ENCODE measurements around the gene FBXL5.

FBXL5 gene

GRCh38 chr4:15653864-15654592, 1.1 kb downstream of the FBXL5 start:
- Histone ChIP-seq H3K9me3 (ENCODE audit: severe bottlenecking) (no peaks in the 10 kb centered on the region), H3K36me3 (ENCODE audit: low read depth) (peaks cover 15% of the 10 kb centered on the region), H3K4me1 (ENCODE audit: insufficient read depth, poor library complexity, severe bottlenecking) (peaks cover 26% of the 10 kb centered on the region), H3K27ac (ENCODE audit: poor library complexity, severe bottlenecking) (peak overlapping the region; percentile 76), H3K27me3 (ENCODE audit: insufficient read depth, poor library complexity, severe bottlenecking) (no peaks in the 10 kb centered on the region), H3K4me3 (ENCODE audit: severe bottlenecking) (peak overlapping the region; percentile 94)
- ATAC-seq (ENCODE audit: low read depth) (peak; percentile 75), DNase-seq (ENCODE audit: low spot score) (no peak)
- TF ChIP-seq, protein P1, sequence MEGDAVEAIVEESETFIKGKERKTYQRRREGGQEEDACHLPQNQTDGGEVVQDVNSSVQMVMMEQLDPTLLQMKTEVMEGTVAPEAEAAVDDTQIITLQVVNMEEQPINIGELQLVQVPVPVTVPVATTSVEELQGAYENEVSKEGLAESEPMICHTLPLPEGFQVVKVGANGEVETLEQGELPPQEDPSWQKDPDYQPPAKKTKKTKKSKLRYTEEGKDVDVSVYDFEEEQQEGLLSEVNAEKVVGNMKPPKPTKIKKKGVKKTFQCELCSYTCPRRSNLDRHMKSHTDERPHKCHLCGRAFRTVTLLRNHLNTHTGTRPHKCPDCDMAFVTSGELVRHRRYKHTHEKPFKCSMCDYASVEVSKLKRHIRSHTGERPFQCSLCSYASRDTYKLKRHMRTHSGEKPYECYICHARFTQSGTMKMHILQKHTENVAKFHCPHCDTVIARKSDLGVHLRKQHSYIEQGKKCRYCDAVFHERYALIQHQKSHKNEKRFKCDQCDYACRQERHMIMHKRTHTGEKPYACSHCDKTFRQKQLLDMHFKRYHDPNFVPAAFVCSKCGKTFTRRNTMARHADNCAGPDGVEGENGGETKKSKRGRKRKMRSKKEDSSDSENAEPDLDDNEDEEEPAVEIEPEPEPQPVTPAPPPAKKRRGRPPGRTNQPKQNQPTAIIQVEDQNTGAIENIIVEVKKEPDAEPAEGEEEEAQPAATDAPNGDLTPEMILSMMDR (IDR thresholded peaks at IDR 0.05; ENCODE audit: poor library complexity, severe bottlenecking) = no peak

- peaks cover 26% of the 10 kb centered on the region for H3K4me1 ChIP-seq (ENCODE audit: insufficient read depth, poor library complexity, severe bottlenecking)
- ATAC-seq (ENCODE audit: low read depth) (peak; percentile 8; the same call in 2 of the 3 replicates), DNase-seq (ENCODE audit: low spot score) (no peak)
- H3K27ac ChIP-seq (ENCODE audit: poor library complexity, severe bottlenecking) = peak overlapping the region; percentile 76
- H3K9me3 ChIP-seq (ENCODE audit: severe bottlenecking) = no peaks in the 10 kb centered on the region
- TF ChIP-seq, protein P1 (IDR thresholded peaks at IDR 0.05; ENCODE audit: poor library complexity, severe bottlenecking) = no peak
- peak overlapping the region; percentile 94 for H3K4me3 ChIP-seq (ENCODE audit: severe bottlenecking)
- H3K36me3 ChIP-seq (ENCODE audit: low read depth) = peaks cover 9% of the 10 kb centered on the region
- H3K27me3 ChIP-seq (ENCODE audit: insufficient read depth, poor library complexity, severe bottlenecking) = no peaks in the 10 kb centered on the region
Observed at GRCh38 chr4:15653420-15653819, 1.7 kb downstream of the FBXL5 start.

GRCh38 chr4:15652841-15653240, 2.3 kb downstream of the FBXL5 start:
- peaks cover 10% of the 10 kb centered on the region for H3K36me3 ChIP-seq (ENCODE audit: low read depth)
- peak overlapping the region; percentile 94 for H3K4me3 ChIP-seq (ENCODE audit: severe bottlenecking)
- TF ChIP-seq, protein P1 (IDR thresholded peaks at IDR 0.05; ENCODE audit: poor library complexity, severe bottlenecking) = no peak
- no peaks in the 10 kb centered on the region for H3K27me3 ChIP-seq (ENCODE audit: insufficient read depth, poor library complexity, severe bottlenecking)
- H3K4me1 ChIP-seq (ENCODE audit: insufficient read depth, poor library complexity, severe bottlenecking) = peaks cover 26% of the 10 kb centered on the region
- ATAC-seq (ENCODE audit: low read depth) (no peak), DNase-seq (ENCODE audit: low spot score) (no peak)
- no peaks in the 10 kb centered on the region for H3K9me3 ChIP-seq (ENCODE audit: severe bottlenecking)
- peak overlapping the region; percentile 76 for H3K27ac ChIP-seq (ENCODE audit: poor library complexity, severe bottlenecking)

DNA sequence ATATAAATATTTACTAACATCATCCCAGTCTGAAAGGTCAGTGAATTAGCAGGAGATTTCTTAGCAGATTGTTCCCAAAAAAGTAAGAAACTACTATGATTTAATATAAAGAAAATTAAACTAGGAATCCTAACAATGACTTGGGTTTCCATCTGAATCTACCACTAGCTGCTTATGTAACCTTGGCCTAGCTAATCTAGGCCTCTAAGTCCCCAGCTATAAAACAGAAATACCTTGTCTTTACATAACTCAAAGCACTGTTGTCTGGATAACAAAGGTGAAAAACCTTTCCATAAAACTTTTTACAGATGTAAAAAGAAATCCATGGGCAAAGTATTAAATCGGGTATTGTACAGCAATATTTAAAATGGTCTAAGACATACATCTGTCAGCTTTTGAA, 3.0 kb downstream of the FBXL5 start:
- TF ChIP-seq, protein P1 (IDR thresholded peaks at IDR 0.05; ENCODE audit: poor library complexity, severe bottlenecking) = no peak
- Histone ChIP-seq H3K9me3 (ENCODE audit: severe bottlenecking) (no peaks in the 10 kb centered on the region), H3K36me3 (ENCODE audit: low read depth) (peaks cover 11% of the 10 kb centered on the region), H3K27me3 (ENCODE audit: insufficient read depth, poor library complexity, severe bottlenecking) (no peaks in the 10 kb centered on the region), H3K4me1 (ENCODE audit: insufficient read depth, poor library complexity, severe bottlenecking) (peaks cover 26% of the 10 kb centered on the region), H3K27ac (ENCODE audit: poor library complexity, severe bottlenecking) (peak overlapping the region; percentile 76), H3K4me3 (ENCODE audit: severe bottlenecking) (no peak overlapping the region)
- ATAC-seq (ENCODE audit: low read depth) = no peak
- DNase-seq (ENCODE audit: low spot score) = no peak

DNA sequence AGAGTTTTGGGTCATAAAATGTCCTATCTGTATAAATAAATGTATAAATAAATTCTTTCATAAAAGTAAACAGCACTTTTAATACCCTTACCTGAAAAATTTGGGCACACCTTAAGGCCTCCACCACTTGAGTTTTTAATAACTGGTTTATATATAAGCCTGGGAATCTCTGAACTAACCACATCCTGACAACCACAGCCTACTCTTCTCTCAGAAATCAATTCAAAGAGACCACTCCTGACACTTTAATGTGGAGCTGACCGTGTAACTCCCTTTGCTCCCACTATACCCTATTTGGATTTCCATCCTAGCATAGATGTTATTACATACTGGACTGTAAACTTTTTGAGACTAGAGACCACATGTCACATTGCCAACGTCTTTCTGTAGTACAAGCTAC, 3.5 kb downstream of the FBXL5 start:
- Histone ChIP-seq H3K27me3 (ENCODE audit: insufficient read depth, poor library complexity, severe bottlenecking) (no peaks in the 10 kb centered on the region), H3K36me3 (ENCODE audit: low read depth) (peaks cover 11% of the 10 kb centered on the region), H3K4me1 (ENCODE audit: insufficient read depth, poor library complexity, severe bottlenecking) (peaks cover 26% of the 10 kb centered on the region), H3K9me3 (ENCODE audit: severe bottlenecking) (no peaks in the 10 kb centered on the region), H3K4me3 (ENCODE audit: severe bottlenecking) (no peak overlapping the region), H3K27ac (ENCODE audit: poor library complexity, severe bottlenecking) (peak overlapping the region; percentile 76)
- no peak for DNase-seq (ENCODE audit: low spot score)
- TF ChIP-seq, protein P1 (IDR thresholded peaks at IDR 0.05; ENCODE audit: poor library complexity, severe bottlenecking) = no peak
- ATAC-seq (ENCODE audit: low read depth) = no peak

Measured in RWPE2 (cell line).